NCI-H82 treated with DMSO at 0.1 percent for 48 hours (cell line): ENCODE measurements around the gene KLHL6.
"Not testable (repeated sequence)": the region's sequence is repeated elsewhere in the genome, so short reads cannot be mapped to it uniquely, and the experiment has no call there.

Experiments used
- DNase-seq: peaks from one replicate; lab custom pipeline; 2025; ENCODE audit not compliant: unreplicated experiment; lab: John Stamatoyannopoulos, UW

Gene KLHL6

DNA sequence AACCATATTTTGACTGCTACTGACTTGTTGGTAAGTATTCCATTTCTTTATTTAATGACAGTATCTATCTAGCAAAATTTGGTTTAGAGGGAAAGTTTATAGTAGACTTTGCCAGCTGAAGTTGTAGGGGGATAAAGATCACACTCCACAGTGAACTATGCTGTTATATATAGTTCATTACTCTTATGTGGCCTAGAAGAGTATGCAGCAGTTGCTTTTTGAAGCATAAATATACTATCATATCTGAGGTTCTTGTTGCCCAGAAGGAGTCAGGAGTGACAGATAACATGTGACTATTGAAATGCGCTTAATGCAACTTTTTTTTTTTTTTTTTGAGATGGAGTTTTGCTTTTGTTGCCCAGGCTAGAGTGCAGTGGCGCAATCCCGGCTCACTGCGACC is 101.4 kb downstream of the KLHL6 start:
- DNase-seq: no peak

DNA sequence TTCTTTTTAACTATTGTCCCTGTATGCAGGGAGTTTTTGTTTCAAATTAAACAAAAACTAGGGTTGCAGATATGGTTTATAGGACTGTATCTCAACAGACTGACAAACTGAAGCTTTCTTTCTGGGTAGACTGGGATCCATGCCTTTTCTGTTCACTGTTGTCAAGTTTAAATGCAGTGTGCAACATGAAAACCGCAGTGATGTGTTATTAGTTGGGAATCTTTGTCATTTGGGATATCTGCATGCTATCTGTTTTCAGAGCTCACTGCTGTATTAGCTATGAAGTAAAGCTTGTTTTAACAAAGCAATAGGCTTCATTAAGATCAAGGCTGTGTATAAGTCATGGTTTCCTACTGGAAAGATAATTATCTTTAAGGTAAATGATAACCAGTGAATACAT is 105.7 kb downstream of the KLHL6 start:
- DNase-seq: no peak

DNA sequence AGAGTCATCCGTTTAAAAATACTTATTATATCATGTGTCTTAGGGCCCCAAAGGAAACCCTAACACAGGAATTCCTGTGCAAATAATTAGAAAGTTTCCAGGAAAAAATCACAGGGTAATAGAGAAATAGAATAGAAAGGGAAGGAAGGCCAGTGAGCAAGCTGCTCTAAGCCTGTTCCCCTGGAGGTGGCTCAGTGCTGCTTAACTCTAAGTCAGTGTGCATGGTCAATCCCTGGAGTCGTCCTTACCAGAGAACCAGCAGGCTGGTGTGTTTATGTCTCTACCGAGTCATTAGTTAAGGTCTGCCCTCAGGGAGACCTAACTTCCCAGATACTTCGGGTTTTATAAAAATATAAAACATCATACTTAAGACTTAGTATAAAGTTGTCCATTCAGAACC is 106.1 kb downstream of the KLHL6 start:
- DNase-seq: no peak

DNA sequence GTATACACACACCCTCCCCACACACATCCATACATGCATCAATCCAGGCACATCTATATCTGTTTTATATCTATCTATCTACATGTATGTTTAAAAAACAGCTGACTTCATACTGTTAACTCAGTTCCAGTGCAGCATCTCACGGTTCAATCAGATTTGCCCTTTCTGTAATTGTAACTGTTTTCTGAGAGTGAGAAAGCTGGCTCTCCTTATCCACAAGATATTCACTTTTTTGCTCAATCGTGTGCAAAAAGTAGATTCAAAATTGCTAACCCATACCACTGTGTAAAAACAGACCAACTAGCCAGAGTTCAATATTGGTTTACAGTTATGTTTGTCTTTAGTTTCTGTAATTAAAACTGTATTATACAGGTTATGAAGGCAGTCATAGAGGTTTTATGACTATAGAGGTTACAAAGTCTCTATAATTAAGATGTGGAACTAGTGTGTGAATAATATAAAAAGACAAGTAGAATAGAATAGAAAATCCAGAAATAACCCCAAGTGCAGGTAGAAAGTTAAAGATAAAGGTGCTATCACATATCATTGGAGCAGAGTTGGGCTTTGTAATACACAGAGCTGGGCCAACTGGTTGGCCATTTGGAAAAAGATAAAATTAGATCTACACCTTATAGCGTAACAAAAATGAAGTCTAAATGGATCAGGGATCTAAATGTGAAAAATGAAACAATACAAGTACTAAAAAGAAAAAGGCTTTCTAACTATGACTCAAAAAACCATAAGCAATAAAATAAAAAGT is 107.0 kb downstream of the KLHL6 start:
- no peak for DNase-seq

DNA sequence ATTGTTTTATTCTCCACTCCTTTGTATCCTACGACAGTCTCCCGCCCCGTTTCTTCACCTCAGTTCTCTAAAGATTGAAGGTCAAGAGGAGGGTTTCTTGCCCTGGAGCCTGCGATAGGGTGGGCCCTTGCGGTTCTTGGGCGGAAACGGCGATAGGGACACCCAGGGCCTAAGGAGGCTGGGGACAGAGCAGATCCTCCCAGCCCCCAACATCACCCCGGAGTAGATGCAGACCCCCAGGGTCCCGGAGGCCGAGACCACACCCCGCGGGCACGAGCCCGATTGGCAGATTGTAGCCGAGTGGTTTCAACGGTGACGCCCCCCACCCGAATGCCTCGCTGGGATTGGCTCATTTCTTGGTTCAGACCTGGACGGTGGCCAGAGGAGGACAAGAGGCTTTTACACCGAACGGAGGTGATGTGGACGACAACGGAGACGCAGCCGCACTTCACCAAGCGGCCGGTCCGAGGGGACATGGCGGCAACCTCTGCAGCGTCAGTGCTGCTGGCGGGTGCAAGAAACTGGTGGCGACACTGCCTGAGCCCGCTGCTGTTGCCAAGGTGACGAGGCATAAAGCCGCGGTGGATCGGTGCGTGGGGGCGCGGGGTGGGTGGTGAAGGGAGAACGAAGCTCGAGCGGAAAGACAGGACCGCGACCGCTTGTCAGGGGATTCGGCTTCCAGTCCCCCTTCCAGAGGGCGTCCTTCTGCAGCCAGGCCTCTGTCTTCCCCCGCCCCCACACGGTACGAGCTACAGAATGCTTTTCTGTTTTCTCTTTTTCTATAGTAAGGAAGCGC is 108.1 kb downstream of the KLHL6 start:
- peak; percentile 98 for DNase-seq

DNA sequence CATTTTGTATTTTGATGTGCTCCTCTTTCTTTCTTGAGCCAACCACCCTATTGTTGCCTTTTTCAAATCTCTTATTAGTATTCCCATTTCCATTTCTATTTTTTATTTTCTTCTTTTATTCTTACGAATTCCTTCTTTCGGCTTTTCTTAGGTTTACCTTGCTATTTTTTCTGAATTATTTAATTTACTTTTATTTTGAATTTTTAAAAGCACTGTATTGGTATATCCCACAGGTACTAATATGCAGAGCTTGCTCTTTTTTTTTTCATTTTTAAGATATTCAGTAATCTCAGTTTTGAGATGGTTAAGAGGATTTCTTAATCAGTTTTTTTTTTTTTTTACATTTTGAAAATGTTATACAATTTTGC is 108.7 kb downstream of the KLHL6 start:
- DNase-seq: no peak

DNA sequence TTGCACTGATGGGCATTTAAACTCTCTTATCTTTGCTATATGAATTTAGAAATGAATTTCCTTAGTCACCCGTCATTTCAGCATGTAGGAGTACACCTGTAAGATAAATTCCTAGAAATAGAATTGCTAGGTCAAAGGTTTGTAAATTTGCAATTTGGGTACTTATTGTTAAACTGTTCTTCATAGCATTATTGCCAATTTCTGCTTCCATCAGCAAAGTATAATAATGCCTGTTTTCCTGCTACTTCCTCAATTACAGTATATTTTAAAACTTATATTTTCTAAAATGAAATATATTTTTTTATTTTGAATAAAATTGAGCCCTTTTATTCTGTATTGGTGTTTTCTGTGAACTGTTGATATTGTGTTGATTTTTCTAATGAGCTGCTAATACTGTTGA is 110.8 kb downstream of the KLHL6 start:
- no peak for DNase-seq

DNA sequence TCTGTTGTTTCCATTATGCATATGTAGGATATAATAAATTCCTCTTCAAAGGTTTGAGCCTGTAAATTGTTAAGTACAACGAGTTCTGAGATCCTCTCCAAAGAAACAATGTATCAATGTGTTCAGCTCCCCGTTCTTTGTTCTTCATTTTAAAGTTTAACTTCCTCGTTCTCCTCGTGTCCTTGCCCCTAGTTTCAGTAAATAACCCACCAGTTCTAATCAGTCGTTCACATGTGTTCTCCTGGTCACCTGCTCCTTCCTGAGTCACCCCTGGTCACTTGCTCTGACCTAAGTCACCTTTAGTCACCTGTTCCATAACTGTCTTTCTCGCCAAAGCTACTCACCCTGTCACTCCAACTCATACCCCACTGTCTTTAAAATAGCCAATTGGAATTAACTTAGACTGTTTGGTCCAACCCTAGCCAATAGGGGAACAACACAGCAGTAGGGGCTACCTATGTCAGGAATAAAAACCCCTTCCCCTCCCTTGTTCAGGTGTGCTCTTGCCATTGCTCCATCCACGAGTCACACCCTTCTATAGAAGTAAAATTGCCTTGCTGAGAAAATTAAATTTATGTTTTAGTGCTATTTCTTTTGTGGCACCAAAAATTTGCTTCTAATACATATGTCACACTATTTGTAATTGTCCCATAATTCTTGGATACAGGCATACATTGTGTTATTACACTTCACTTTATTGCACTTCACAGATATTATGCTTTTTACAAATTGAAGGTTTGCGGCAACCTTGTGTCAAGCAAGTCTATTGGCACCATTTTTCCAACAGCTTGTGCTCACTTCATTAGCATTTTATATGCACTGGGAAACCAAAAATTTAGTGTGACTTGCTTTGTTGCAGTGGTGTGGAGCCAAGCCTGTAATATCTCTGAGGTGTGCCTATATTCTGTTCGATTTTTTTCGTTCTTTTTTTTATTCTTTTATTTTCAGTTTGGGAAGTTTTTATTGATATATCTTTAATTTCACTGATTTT is 111.8 kb downstream of the KLHL6 start:
- no peak for DNase-seq

DNA sequence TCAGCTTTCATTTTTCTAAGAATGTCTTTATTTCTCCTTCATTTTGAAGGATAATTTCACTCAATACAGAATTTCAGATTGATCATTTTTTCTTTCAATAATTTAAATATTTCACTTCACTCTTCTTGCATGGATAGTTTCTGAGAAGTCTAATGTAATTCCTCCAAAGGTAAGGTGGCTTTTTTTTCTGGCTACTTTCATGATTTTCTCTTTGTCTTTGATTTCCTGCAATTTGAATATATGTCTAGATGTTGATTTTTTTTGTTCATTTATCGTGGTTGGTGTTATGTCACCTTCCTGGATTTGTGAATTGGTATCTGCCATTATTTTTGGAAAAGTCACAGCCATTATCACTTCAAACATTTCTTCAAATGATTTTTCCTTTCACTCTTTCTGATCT is 112.5 kb downstream of the KLHL6 start:
- DNase-seq: no peak

DNA sequence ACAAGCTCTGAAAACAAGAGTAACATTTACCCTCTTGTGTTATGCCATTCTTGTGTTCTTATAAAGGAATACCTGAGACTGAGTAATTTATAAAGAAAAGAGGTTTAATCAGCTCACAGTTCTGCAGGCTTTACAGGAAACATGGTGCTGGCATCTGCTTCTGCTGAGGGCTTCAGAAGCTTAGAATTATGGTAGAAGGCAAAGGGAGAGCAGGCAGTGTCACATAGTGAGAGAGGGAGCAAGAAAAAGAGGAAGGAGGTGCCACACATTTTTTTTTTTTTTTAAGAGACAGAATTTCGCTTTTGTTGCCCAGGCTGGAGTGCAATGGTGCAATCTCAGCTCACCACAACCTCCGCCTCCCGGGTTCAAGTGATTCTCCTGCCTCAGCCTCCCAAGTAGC is 115.0 kb downstream of the KLHL6 start:
- not testable (repeated sequence) for DNase-seq

DNA sequence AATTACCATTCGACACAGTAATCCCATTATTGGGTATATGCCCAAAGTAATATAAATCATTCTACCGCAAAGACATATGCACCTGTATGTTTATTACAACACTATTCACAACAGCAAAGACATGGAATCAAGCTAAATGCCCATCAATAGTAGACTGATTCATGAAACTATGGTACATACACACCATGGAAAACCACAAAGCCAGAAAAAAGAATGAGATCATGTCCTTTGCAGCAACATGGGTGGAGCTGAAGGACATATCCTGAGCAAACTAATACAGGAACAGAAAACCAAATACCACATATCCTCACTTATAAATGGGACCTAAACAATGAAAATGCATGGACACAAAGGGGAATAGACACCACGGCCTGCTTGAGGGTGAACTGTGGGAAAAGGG is 116.0 kb downstream of the KLHL6 start:
- no peak for DNase-seq

DNA sequence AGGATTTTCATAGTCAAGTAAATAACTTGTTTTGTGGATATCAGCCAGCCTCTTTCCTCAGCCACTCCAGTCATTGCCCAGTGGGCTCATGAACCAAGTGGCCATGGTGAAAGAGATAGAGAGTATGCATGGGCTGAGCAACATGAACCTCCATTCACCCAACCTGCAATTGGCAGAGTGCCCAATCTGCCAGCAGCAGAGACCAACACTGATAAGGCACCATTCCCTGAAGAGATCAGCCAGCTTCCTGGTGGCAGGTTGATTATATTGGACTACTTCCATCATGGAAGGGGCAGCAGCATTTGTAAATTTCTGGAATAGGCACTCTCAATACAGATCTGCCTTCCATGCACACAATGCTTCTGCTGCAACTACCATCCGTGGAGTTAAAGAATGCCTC is 116.8 kb downstream of the KLHL6 start:
- no peak for DNase-seq

DNA sequence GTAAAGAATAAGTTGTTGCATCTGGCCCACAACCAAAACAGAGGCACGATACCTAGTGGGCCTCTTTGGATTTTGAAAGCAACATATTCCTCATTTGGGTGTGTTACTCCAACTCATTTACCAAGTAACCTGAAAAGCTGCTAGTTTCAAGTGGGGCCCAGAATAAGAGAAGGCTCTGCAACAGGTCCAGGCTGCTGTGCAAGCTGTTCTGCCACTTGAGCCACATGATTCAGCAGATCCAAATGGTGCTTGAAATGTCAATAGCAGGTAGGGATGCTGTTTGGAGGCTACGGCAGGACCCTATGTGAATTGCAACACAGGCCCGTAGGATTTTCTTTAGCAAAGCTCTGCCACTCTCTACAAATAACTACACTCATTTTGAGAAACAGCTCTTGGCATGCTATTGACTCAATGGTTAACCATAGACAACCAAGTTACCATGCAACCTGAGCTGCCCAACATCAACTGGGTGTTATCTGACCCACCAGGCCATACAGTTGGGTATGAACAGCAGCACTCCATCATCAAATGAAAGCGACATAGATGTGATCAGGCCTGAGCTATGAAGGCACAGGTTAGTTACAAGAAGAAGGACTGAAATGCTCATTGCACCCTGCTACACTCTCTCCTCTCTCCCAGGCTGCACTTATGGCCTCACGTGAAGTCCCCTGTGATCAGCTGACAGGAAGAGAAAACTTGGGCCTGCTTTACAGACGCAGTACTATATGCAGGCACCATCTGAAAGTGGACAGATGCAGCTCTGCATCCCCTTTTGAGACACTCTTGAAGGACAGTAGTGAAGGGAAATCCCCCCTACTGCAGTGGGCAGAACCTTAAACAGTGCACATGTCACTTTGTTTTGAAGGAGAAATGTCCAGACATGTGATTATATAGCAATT is 117.6 kb downstream of the KLHL6 start:
- no peak for DNase-seq
